Neural progenitor cell (in vitro differentiated cells): ENCODE measurements around the gene C14orf132. TPM values are rescaled to one million over a fixed set of nuclear protein-coding genes. Genes with fewer than 3 reads are reported as not detected.
"Not testable (repeated sequence)": the region's sequence is repeated elsewhere in the genome, so short reads cannot be mapped to it uniquely, and the experiment has no call there.

ENCODE experiments used
- DNase-seq: peaks from one replicate; pipeline ENCODE4 v3.0.0-alpha.2; 2016; ENCODE audit warnings: low spot score
- H2AFZ ChIP-seq: fragments of 200-600 bp; sonication (generic); replicated peaks from 2 replicates; pipeline ENCODE4 v1.6.1; 2016; ENCODE audit warnings: antibody characterized with exemption
- H3F3A ChIP-seq: fragments of 200-600 bp; sonication (generic); 2 replicates; pipeline ENCODE4 v1.6.1; 2016; ENCODE audit warnings: antibody characterized with exemption, low read depth
- H3K27ac ChIP-seq: fragments of 200-600 bp; sonication (generic); 2 replicates; pipeline ENCODE4 v1.5.1; 2016; ENCODE audit warnings: mild to moderate bottlenecking
- H3K27me3 ChIP-seq: fragments of 200-600 bp; sonication (generic); 2 replicates; pipeline ENCODE4 v1.6.1; 2016; ENCODE audit warnings: mild to moderate bottlenecking, moderate library complexity
- H3K36me3 ChIP-seq: fragments of 200-600 bp; sonication (generic); 2 replicates; pipeline ENCODE4 v1.5.1; 2016
- H3K4me1 ChIP-seq: fragments of 200-600 bp; sonication (generic); 2 replicates; pipeline ENCODE4 v1.6.1; 2016; ENCODE audit warnings: mixed run types
- H3K4me2 ChIP-seq: fragments of 200-600 bp; sonication (generic); 2 replicates; pipeline ENCODE4 v1.6.1; 2016
- H3K4me3 ChIP-seq: fragments of 200-600 bp; sonication (generic); 2 replicates; pipeline ENCODE4 v1.5.1; 2016
- H3K79me2 ChIP-seq: fragments of 200-600 bp; sonication (generic); 2 replicates; pipeline ENCODE4 v1.6.1; 2016; ENCODE audit warnings: low read depth
- H3K9ac ChIP-seq: fragments of 200-600 bp; sonication (generic); 2 replicates; pipeline ENCODE4 v1.6.1; 2016
- H3K9me3 ChIP-seq: fragments of 200-600 bp; sonication (generic); 2 replicates; pipeline ENCODE4 v1.5.1; 2016; ENCODE audit warnings: low read depth
- H4K20me1 ChIP-seq: fragments of 200-600 bp; sonication (generic); 2 replicates; pipeline ENCODE4 v1.6.1; 2016; ENCODE audit warnings: low read depth
- H3K27ac Mint-ChIP-seq: 3 replicates; pipeline ENCODE4 v1.8.0; 2021; ENCODE audit warnings: mixed read lengths
- H3K27me3 Mint-ChIP-seq: 2 replicates; pipeline ENCODE4 v1.8.0; 2022; ENCODE audit warnings: low read depth, mild to moderate bottlenecking, inconsistent platforms, moderate library complexity, mixed read lengths; ENCODE audit not compliant: insufficient read depth
- H3K36me3 Mint-ChIP-seq: 3 replicates; pipeline ENCODE4 v1.8.0; 2021; ENCODE audit warnings: mixed read lengths
- H3K4me1 Mint-ChIP-seq: 3 replicates; pipeline ENCODE4 v1.8.0; 2021; ENCODE audit warnings: mixed read lengths
- H3K4me3 Mint-ChIP-seq: 3 replicates; pipeline ENCODE4 v1.8.0; 2021; ENCODE audit warnings: mild to moderate bottlenecking, moderate library complexity, mixed read lengths
- H3K9me3 Mint-ChIP-seq: 3 replicates; pipeline ENCODE4 v1.8.0; 2020; ENCODE audit warnings: mixed read lengths
- EZH2 ChIP-seq: fragments of 200-600 bp; sonication (generic); IDR thresholded peaks from 2 replicates; pipeline ENCODE4 v1.6.1; 2017; ENCODE audit warnings: antibody characterized with exemption, mild to moderate bottlenecking, moderate library complexity
- EZH2phosphoT487 ChIP-seq: fragments of 200-600 bp; sonication (generic); IDR thresholded peaks from 2 replicates; pipeline ENCODE4 v1.6.1; 2017; ENCODE audit warnings: antibody characterized with exemption
- total RNA-seq: library from RNA; depleted of rRNA; stranded (reverse); fragments of >200 nt; gene quantifications from 2 replicates; pipeline ENCODE4 v1.2.3, GENCODE V29; 2015; ENCODE audit warnings: low replicate concordance
- TF ChIP-seq, protein P1 (sequence below): fragments of 200-600 bp; sonication (generic); IDR thresholded peaks from 2 replicates; pipeline ENCODE4 v1.5.1; 2017; ENCODE audit warnings: antibody characterized with exemption, mild to moderate bottlenecking

Gene C14orf132
- total RNA-seq, 1 donor from 2014 or later = 8.1 TPM

DNA sequence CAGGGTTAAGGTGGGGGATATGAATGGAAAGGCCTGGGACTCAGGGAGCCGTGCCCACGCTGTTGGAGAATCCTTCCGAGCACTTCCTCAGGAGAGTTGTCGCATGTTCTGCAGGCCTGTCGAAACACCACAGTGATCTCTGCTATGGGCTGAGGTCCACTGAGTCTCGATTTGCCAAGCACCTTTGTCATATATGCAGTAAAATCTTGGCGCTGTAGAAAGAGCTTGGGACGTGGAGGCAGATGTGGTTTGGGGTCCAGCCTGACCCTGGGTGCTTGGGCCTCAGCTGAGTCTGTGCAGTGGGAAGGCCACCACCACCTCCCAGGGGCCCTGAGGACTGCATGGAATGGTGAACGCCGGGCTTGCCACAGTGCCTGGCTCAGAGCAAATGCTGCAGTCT lies 32.9 kb downstream of the C14orf132 start:
- H2AFZ ChIP-seq = no peak overlapping the region
- no peaks in the 10 kb centered on the region for H3K79me2 ChIP-seq
- Mint-ChIP-seq H3K4me1 (peaks cover 10% of the 10 kb centered on the region), H3K27ac (no peak overlapping the region), H3K36me3 (peaks cover 38% of the 10 kb centered on the region), H3K4me3 (no peak overlapping the region), H3K27me3 (peaks cover 4% of the 10 kb centered on the region), H3K9me3 (peaks cover 4% of the 10 kb centered on the region)
- no peak overlapping the region for H3K9ac ChIP-seq
- H3K27me3 ChIP-seq = no peaks in the 10 kb centered on the region
- H3F3A ChIP-seq = no peaks in the 10 kb centered on the region
- no peaks in the 10 kb centered on the region for H3K4me1 ChIP-seq
- H3K36me3 ChIP-seq = no peaks in the 10 kb centered on the region
- H3K9me3 ChIP-seq = no peaks in the 10 kb centered on the region
- TF ChIP-seq, protein P1, sequence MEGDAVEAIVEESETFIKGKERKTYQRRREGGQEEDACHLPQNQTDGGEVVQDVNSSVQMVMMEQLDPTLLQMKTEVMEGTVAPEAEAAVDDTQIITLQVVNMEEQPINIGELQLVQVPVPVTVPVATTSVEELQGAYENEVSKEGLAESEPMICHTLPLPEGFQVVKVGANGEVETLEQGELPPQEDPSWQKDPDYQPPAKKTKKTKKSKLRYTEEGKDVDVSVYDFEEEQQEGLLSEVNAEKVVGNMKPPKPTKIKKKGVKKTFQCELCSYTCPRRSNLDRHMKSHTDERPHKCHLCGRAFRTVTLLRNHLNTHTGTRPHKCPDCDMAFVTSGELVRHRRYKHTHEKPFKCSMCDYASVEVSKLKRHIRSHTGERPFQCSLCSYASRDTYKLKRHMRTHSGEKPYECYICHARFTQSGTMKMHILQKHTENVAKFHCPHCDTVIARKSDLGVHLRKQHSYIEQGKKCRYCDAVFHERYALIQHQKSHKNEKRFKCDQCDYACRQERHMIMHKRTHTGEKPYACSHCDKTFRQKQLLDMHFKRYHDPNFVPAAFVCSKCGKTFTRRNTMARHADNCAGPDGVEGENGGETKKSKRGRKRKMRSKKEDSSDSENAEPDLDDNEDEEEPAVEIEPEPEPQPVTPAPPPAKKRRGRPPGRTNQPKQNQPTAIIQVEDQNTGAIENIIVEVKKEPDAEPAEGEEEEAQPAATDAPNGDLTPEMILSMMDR = no peak
- no peak for TF ChIP-seq EZH2phosphoT487
- TF ChIP-seq EZH2 = no peak
- DNase-seq = no peak
- H3K27ac ChIP-seq = no peak overlapping the region
- no peak overlapping the region for H3K4me2 ChIP-seq
- H4K20me1 ChIP-seq = no peaks in the 10 kb centered on the region
- H3K4me3 ChIP-seq = no peak overlapping the region

DNA sequence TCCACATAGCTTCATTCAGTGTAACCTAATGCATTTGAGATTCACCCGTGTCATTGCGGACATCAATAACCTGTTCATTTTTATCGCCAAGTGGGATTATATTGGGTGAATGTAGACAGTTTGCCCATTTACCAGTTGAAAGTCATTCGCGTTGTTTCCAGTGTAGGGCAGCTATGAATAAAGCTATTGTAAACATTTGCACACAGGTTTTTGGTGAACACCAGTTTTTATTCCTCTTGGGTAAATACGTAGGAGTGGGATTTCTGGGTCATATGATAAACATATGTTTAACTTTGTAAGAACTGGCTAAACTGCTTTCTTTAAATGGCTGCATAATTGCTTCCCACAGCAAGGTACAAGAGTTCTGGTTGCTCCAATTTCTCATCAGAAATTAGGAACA lies 33.6 kb downstream of the C14orf132 start:
- H3K79me2 ChIP-seq = no peaks in the 10 kb centered on the region
- H3K27me3 ChIP-seq = no peaks in the 10 kb centered on the region
- Mint-ChIP-seq H3K36me3 (peaks cover 38% of the 10 kb centered on the region), H3K27ac (no peak overlapping the region), H3K9me3 (peaks cover 4% of the 10 kb centered on the region), H3K4me1 (peaks cover 15% of the 10 kb centered on the region), H3K27me3 (peaks cover 4% of the 10 kb centered on the region), H3K4me3 (no peak overlapping the region)
- no peak overlapping the region for H2AFZ ChIP-seq
- no peak for TF ChIP-seq EZH2phosphoT487
- TF ChIP-seq EZH2 = no peak
- TF ChIP-seq, protein P1 = no peak
- H3K9me3 ChIP-seq = no peaks in the 10 kb centered on the region
- H3F3A ChIP-seq = no peaks in the 10 kb centered on the region
- H3K27ac ChIP-seq = no peak overlapping the region
- H3K9ac ChIP-seq = no peak overlapping the region
- H3K4me3 ChIP-seq = no peak overlapping the region
- no peak for DNase-seq
- H3K4me1 ChIP-seq = no peaks in the 10 kb centered on the region
- no peaks in the 10 kb centered on the region for H3K36me3 ChIP-seq
- no peaks in the 10 kb centered on the region for H4K20me1 ChIP-seq
- H3K4me2 ChIP-seq = no peak overlapping the region

DNA sequence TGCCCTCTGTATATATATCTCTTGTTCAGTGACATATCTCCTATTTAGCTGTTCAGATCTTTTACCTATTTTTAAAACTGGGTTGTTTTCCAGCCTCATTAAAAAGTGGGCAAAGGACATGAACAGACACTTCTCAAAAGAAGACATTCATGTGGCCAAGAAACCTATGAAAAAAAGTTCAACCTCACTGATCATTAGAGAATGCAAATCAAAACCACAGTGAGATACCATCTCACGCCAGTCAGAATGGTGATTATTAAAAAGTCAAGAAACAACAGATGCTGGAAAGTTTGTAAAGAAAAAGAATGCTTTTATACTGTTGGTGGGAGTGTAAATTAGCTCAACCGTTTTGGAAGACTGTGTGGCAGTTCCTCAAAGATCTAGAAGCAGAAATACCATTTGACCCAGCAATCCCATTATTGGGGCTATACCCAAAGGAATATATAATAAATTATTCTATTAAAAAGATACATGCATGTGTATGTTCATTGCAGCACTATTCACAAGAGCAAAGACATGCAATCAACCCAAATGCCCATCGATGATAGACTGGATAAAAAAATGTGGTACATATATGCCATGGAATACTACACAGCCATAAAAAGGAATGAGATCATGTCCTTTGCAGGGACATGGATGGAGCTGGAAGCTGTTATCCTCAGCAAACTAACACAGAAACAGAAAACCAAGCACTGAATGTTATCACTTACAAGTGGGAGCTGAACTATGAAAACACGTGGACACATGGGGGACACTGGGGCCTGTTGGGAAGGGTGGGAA lies 34.3 kb downstream of the C14orf132 start:
- not testable (repeated sequence) for H3K4me3 ChIP-seq, H3K4me1 ChIP-seq, H3K9me3 ChIP-seq, H3K4me3 Mint-ChIP-seq, H3K9me3 Mint-ChIP-seq, DNase-seq, H3K27ac Mint-ChIP-seq, H3K36me3 ChIP-seq, H3K27me3 ChIP-seq, H3K9ac ChIP-seq, H3F3A ChIP-seq, H3K27ac ChIP-seq, H2AFZ ChIP-seq, H4K20me1 ChIP-seq, H3K79me2 ChIP-seq, H3K27me3 Mint-ChIP-seq, H3K4me2 ChIP-seq
- Mint-ChIP-seq H3K36me3 (peaks cover 38% of the 10 kb centered on the region), H3K4me1 (peaks cover 18% of the 10 kb centered on the region)

DNA sequence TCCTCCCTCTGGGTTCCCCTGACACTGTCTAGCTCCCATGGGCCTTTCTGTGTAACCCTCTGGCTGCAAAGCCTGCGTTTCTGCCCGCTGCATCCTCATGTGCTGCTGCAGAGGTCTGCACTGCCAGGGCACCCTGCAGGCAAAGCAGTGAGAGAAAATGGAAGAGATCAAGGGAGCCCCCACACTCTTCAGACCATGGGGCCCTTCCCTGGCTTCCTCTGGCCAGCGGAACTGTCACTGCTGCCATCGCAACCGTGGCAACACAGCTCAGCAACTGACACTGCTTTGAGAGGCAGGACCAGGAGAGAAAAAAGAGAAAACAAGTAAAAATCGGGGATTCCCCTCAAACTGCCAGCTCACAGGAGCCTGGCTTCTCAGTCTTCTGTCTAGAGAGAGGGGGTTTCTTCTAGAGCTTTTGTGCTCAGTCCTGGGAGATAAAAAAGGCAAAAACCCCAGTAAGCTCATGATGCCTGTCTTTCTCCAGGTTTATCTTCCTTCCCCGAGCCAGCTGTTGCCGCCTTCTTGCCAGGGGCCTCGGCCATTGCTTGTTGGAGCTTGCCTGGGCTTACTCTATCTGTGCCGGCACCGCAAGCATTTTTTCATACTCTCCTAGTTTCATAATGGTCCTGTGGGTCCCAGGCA lies 38.9 kb downstream of the C14orf132 start:
- TF ChIP-seq, protein P1 = no peak
- TF ChIP-seq EZH2 (no peak), EZH2phosphoT487 (no peak)
- Mint-ChIP-seq H3K9me3 (peaks cover 3% of the 10 kb centered on the region), H3K27ac (peak overlapping the region; percentile 20), H3K36me3 (peaks cover 20% of the 10 kb centered on the region), H3K4me3 (peak overlapping the region; percentile 29), H3K27me3 (peaks cover 3% of the 10 kb centered on the region), H3K4me1 (peaks cover 22% of the 10 kb centered on the region)
- no peaks in the 10 kb centered on the region for H3K9me3 ChIP-seq
- H2AFZ ChIP-seq = peak overlapping the region; percentile 35
- H4K20me1 ChIP-seq = no peaks in the 10 kb centered on the region
- H3F3A ChIP-seq = no peaks in the 10 kb centered on the region
- no peak overlapping the region for H3K9ac ChIP-seq
- no peak overlapping the region for H3K4me3 ChIP-seq
- H3K4me1 ChIP-seq = no peaks in the 10 kb centered on the region
- DNase-seq = no peak
- H3K27me3 ChIP-seq = no peaks in the 10 kb centered on the region
- no peaks in the 10 kb centered on the region for H3K36me3 ChIP-seq
- H3K4me2 ChIP-seq = no peak overlapping the region
- no peak overlapping the region for H3K27ac ChIP-seq
- no peaks in the 10 kb centered on the region for H3K79me2 ChIP-seq
